ENCODE data around the gene FGD4. TPM values are rescaled to one million over a fixed set of nuclear protein-coding genes. Genes with fewer than 3 reads are reported as not detected.

Gene FGD4
- total RNA-seq, 4 donors from 2014 or later: 13.8 to 34.6 (median 20.8) TPM

DNA sequence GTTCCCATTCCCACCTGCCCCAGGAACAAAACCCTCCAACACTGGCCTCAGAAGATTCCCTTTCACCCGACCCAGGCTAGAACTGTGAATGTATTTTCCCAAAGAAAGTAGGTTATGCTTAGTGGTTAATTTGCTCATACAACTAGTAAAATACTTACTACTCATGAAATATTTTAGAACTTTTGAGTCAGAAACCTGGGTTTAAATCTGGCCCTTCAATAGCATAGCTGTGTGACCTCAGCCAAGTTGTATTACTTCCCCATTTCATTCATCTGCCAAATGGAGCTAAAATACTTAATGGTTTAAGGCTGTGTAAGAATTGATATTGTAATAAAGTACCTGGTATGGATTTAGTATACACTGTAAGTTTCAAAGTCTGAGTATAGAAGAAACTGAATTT, 210.6 kb downstream of the FGD4 start:
- TF ChIP-seq POLR2A (IDR thresholded peaks at IDR 0.05) (no peak), CTCF (IDR thresholded peaks at IDR 0.05) (no peak)
- no peak overlapping the region for H3K4me3 ChIP-seq
- H3K36me3 ChIP-seq: no peaks in the 10 kb centered on the region
- no peaks in the 10 kb centered on the region for H3K4me1 ChIP-seq
- intact Hi-C loops (cut with DNase I; ENCODE audit: low total_unique reads): no loop called here
- no peak overlapping the region for H3K27ac ChIP-seq
- DNase-seq: no peak
- no peaks in the 10 kb centered on the region for H3K27me3 ChIP-seq
- no peaks in the 10 kb centered on the region for H3K9me3 ChIP-seq

DNA sequence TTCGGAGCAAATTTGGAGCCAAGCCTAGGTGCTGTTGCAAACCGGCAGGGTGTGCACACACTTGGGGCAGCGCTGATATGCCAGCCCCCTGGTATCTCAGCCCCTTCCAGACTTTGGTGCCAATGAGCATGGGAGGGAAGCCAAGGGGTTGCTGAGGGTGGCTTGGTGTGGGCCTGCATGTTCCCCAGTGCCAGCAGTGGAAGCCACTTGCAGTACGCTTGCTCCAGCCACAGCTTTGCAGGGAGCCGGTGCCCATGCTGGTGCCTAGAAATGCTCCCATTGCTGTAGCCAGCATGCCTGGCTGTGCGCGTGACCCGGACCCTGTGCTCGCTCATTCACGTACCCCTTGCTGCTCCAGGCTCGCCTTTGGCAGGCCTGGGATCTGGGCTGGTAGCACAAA, 212.6 kb downstream of the FGD4 start:
- no peak for DNase-seq
- TF ChIP-seq CTCF (IDR thresholded peaks at IDR 0.05) (no peak), POLR2A (IDR thresholded peaks at IDR 0.05) (no peak)
- no peaks in the 10 kb centered on the region for H3K4me1 ChIP-seq
- no peaks in the 10 kb centered on the region for H3K36me3 ChIP-seq
- no peaks in the 10 kb centered on the region for H3K9me3 ChIP-seq
- no peak overlapping the region for H3K27ac ChIP-seq
- H3K27me3 ChIP-seq: no peaks in the 10 kb centered on the region
- H3K4me3 ChIP-seq: no peak overlapping the region
- intact Hi-C loops (cut with DNase I; ENCODE audit: low total_unique reads): no loop called here

DNA sequence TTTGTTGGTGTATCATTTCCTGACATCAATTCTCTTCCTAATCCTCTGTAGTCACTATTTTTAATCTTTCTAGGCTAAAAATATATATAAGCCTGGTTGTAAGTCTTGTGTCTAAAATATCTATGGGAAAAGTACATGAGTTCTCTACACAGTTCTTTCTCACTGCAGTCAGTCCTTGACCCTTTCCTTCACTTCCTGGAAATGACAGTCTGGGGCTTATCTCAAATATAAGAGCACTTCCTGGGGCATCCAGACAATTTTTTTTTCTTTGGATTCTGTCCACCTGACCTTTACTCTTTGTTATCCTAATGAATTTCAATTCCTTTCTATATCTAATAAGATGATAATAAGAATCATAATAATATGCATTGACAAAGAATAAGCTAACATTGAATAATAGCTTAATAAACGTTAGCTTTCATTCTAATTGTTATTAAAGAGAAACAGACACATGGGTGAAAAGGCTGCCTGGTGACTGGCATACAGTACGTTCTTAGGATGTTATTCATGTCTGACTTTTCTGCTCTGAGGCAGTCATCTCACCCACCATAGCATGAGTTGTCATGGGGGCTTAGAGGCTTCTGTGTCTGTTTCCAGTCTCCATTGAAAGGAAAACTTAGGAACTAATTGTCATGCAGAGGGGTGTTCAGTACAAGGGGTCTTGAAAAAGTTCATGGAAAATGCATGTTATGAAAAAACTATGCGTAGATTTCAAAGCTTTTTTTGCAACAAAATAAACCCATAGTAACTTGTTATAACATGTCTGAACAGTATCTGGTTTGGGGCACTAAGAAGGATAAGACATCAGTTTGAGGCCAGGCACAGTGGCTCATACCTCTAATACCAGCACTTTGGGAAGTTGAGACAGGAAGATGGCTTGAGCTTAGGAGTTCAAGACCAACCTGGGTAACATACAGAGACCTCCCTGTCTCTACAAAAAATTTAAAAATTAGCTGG, 213.6 kb downstream of the FGD4 start:
- H3K36me3 ChIP-seq: no peaks in the 10 kb centered on the region
- H3K9me3 ChIP-seq: no peaks in the 10 kb centered on the region
- no peak for DNase-seq
- intact Hi-C loops (cut with DNase I; ENCODE audit: low total_unique reads): no loop called here
- no peaks in the 10 kb centered on the region for H3K27me3 ChIP-seq
- no peak overlapping the region for H3K27ac ChIP-seq
- no peaks in the 10 kb centered on the region for H3K4me1 ChIP-seq
- no peak overlapping the region for H3K4me3 ChIP-seq
- no peak for TF ChIP-seq CTCF (IDR thresholded peaks at IDR 0.05)
- TF ChIP-seq POLR2A (IDR thresholded peaks at IDR 0.05): no peak

DNA sequence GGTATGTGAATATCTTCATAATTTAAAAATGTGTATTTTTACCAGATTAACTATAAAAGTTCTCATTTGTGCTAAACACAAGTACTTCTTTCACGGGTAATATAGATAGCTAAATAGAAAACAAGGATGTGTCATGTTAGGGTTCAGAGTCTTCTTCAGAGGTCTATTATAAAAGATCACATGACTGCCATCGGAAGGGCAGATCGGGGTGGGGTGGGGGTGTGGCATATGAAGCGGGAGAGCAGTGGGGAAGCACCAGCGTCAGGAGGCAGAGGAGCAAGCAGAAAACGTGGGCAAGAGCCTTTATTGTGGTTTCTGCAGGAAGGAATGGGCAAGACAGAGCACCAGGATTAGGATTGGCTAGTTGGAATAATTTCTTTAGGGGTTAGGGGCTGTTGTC, 216.1 kb downstream of the FGD4 start:
- Histone ChIP-seq H3K27me3 (no peaks in the 10 kb centered on the region), H3K9me3 (no peaks in the 10 kb centered on the region), H3K27ac (no peak overlapping the region), H3K4me1 (no peaks in the 10 kb centered on the region), H3K4me3 (no peak overlapping the region), H3K36me3 (no peaks in the 10 kb centered on the region)
- DNase-seq: no peak
- intact Hi-C loops (cut with DNase I; ENCODE audit: low total_unique reads): no loop called here
- TF ChIP-seq CTCF (IDR thresholded peaks at IDR 0.05) (no peak), POLR2A (IDR thresholded peaks at IDR 0.05) (no peak)

- DNase-seq: no peak
- no peaks in the 10 kb centered on the region for H3K4me1 ChIP-seq
- no peaks in the 10 kb centered on the region for H3K9me3 ChIP-seq
- no peak overlapping the region for H3K4me3 ChIP-seq
- no peak for TF ChIP-seq CTCF (IDR thresholded peaks at IDR 0.05)
- no peak for TF ChIP-seq POLR2A (IDR thresholded peaks at IDR 0.05)
- no peaks in the 10 kb centered on the region for H3K27me3 ChIP-seq
- H3K27ac ChIP-seq: no peak overlapping the region
- no peaks in the 10 kb centered on the region for H3K36me3 ChIP-seq
- intact Hi-C loops (cut with DNase I; ENCODE audit: low total_unique reads): no loop called here
Observed at GRCh38 chr12:32617534-32617933, 218.2 kb downstream of the FGD4 start.
